GM18519 (cell line): ENCODE results near the gene HLA-DQA2.
"Not testable (repeated sequence)": the region's sequence is repeated elsewhere in the genome, so short reads cannot be mapped to it uniquely, and the experiment has no call there.

ENCODE experiments used
- ATAC-seq: cut with Tn5 transposase; IDR thresholded peaks from one replicate; pipeline ENCODE4 v1.9.1; 2021; ENCODE audit warnings: mild to moderate bottlenecking, moderate library complexity; ENCODE audit not compliant: unreplicated experiment, low FRiP score

Gene HLA-DQA2

DNA sequence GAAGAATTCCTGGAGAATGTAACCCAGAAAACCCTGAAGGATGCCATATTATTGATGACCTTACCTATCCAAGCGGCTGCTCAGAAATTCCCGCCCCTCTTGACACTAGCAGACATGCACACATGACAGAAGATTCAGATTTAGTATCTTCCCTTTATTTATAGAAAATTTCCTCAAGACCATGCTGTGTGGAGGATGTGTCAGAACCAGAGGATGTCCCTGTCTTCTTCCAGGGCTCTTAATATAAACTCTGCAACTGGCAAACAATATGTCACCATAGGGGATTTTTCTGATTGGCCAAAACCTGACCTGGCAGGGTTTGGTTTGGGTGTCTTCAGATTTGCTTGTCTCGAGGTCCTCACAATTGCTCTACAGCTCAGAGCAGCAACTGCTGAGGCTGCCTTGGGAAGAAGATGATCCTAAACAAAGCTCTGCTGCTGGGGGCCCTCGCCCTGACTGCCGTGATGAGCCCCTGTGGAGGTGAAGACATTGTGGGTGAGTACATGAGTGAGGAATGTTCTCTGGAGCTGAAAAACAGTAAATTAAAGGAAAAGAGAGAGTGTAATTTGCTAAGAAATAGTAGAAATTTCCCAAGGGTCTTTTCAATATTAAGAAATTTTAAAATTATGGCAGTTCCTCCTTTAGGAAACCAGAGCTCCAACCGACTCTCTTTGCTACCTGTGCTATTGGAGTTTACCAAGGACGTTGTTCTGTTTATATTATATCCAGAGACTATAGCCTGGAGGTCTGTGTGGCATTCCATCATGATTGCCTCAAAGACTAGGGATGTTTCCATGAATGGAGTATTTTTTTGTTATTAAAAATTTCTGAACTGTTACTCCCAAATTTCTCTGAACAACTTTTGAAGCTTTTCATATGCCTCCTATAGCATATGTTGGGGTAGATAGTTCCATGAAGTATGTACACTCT is at the start of gene HLA-DQA2:
Gene HLA-DQA2 (plus strand): TSS at position 361 of the 930 bp plus-strand sequence. CDS start 53 bp downstream, at position 414.
- ATAC-seq: no peak

DNA sequence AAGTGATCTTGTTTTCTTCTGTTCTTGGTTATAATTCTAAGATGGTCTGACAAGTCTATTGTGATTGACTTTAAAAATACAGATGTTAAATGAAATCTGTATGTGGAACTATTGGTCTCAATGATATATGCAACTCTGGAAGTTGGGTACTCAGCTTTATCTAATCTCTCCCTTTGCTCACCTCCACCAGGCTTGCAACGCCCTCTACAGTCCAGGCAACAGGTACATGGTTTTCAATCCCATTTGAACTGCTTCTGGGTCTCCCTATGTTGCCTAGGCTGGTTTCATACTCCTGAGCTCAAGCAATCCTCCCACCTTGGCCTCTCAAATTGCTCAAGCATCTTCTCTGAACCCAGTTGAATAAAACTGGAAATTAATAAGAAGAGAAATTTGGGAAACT is 49.2 kb upstream of the HLA-DQA2 start:
- ATAC-seq: no peak

DNA sequence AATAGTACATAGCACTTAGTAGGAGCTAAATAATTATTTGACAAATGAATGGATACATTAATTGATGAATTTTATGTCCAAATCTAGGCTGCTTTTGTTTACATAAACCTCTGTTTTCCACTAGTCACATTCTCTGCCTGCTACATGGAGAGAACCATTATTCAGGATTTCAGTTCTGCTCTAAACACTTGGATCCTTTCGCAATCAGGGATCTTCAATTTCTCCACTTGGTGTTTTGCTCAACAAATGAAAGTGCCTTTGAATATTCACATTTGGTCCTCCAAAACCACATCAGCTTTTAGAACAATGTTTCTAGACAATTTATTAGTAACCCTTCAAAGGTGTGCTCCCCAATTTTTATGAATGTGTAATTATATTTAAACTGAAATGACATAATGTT is 44.2 kb upstream of the HLA-DQA2 start:
- ATAC-seq: no peak

- ATAC-seq: no peak
Observed at GRCh38 chr6:32700391-32701040, 40.7 kb upstream of the HLA-DQA2 start.

GRCh38 chr6:32703347-32703746 is 37.8 kb upstream of the HLA-DQA2 start:
- no peak for ATAC-seq

- not testable (repeated sequence) for ATAC-seq
Observed at GRCh38 chr6:32705164-32705563, 36.0 kb upstream of the HLA-DQA2 start.

- ATAC-seq: no peak
Observed at GRCh38 chr6:32709625-32710024, 31.6 kb upstream of the HLA-DQA2 start.

DNA sequence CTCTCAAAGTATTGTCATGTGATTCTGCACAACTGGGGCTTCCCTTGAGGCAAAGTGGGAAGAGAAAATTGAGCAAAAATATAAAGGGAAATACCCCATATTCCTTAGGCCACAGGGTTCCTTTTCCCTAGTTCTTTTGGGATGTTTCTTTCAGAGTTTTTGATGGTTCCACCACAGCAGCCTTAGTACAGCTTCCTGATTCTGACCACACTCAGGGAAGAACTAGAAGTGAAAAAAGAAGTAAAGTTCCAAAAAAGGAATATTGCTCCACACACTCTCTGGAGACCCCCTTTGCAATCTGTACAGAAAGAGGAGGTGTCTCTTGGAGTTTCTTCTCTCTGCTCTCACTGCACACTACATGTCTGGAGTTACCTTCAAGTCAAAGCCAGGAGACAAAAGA is 27.9 kb upstream of the HLA-DQA2 start:
- no peak for ATAC-seq

- ATAC-seq: no peak
Observed at GRCh38 chr6:32716396-32716795, 24.8 kb upstream of the HLA-DQA2 start.

DNA sequence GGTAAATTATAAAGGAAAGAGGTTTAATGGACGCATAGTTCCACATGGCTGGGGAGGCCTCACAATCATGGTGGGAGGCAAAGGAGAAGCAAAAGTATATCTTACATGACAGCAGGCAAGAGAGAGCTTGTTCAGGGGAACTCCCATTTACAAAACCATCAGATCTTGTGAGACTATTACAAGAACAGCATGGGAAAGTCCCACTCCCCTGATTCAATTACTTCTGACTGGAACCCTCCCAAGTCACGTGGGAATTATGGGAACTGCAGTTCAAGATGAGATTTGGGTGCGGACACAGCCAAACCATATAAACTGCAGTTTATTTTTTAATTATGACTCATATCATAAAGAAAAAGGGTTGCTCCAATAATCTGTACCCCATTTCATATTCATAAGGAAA is 22.3 kb upstream of the HLA-DQA2 start:
- no peak for ATAC-seq

GRCh38 chr6:32738126-32738525 is 3.1 kb upstream of the HLA-DQA2 start:
- no peak for ATAC-seq

DNA sequence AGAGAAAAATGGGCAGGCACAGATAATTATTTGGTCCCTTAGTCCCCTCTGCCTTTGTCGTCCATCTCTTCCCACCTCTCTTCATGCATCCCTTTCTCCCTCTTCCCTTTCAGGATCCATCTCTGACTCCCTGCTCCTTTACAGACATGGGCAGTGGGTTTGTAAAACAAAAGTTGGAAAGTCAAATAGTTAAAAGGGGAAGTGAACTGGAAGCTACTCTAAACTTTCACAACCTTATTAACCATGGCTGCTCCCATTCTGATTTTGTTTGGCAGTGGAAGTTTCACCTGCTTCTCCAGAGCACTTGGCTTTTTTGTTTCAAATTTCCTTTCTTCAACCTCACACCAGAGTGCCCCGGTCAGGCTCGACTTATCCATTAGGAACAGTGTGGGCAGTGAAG is 1.2 kb downstream of the HLA-DQA2 start:
- ATAC-seq: no peak

DNA sequence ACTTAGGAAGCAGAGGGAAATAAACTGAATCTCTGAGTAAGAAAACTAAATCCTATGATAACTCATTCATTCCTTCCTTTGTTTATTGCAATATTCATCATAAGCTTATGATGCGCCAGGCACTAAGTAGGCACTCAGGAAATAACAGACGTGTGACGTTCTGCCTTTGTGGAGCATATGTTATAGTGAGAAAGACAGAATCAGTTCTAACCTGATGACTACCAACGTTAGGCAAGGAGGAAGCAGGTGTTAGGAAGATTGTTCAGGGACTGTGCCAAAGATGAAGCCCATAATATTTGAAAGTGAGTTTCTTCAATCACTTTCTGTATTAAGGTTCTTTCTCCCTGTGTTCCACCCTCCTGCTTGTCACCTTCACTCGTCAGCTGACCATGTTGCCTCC is 3.6 kb downstream of the HLA-DQA2 start:
- ATAC-seq: no peak

DNA sequence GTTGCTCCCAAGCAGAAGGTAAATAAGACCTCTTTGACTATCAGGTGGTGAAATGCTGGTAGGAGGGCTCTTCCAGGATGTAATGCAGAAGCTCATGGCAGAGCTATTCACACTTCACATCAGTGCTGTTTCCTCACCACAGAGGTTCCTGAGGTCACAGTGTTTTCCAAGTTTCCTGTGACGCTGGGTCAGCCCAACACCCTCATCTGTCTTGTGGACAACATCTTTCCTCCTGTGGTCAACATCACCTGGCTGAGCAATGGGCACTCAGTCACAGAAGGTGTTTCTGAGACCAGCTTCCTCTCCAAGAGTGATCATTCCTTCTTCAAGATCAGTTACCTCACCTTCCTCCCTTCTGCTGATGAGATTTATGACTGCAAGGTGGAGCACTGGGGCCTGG is 4.5 kb downstream of the HLA-DQA2 start:
- not testable (repeated sequence) for ATAC-seq

DNA sequence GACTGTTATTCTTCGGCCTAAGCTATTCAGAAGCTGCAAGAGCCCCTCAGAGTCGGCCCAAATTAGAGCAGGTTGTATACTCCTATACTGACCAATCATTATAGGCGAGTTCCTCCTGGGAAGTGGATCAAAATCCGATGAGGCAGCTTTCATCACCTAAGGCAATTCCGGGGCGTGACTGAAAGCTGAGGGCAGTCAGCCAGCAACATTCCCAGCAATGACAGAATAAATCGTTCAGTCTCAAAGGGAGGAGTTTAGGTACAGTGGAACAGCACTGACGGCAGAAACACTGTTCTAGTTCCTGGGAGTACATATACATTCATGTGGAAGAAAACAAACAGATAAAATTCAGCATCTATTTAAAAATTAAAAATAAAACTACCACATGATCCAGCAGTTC is 11.4 kb downstream of the HLA-DQA2 start:
- no peak for ATAC-seq

DNA sequence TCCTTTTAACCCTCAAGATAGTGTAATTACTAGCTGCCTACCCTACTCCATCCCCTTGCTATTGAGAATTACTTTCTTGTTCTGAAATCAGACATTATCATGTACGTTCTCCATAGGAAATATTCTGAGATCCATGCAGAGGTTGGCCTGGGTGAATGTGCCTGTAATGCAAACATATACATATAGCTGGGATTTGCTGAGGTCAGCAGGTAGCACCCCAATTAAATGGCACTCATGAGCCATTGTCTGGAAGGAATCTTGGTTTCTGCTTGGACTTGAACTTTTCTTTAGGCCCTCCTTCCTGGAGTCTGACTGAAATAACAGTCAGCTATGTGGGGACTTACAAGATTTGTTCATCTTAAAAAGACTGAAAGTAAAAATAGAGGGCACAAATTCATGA is 18.5 kb downstream of the HLA-DQA2 start:
- no peak for ATAC-seq

GRCh38 chr6:32761072-32761471 is 19.9 kb downstream of the HLA-DQA2 start:
- ATAC-seq: no peak

- no peak for ATAC-seq
Observed at GRCh38 chr6:32761548-32761947, 20.4 kb downstream of the HLA-DQA2 start.

DNA sequence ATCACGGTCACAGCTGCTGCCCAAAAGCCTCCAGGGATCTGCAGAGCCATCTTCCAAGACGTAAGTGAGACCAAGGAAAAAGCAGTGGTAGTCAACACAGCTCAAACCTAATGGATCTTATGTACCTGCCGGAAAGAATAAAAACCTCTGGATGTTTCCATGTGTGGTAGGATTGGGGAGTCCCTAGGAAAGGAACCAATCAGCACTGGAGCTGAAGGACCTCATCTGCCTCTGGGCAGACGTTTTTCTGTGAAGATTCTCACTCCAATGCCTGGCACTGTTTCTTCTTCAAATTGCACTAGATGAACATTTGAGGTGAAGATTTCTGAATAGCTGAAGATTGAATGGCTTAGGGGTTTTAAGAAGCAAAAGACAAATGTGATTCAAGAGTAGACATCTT is 22.2 kb downstream of the HLA-DQA2 start, which contains the start of gene HLA-DQB2:
Gene HLA-DQB2 (minus strand): TSS at position 112 of the 400 bp plus-strand sequence. CDS start 62 bp downstream, at position 50.
- no peak for ATAC-seq

GRCh38 chr6:32764048-32764447 is 22.9 kb downstream of the HLA-DQA2 start:
- ATAC-seq: no peak

DNA sequence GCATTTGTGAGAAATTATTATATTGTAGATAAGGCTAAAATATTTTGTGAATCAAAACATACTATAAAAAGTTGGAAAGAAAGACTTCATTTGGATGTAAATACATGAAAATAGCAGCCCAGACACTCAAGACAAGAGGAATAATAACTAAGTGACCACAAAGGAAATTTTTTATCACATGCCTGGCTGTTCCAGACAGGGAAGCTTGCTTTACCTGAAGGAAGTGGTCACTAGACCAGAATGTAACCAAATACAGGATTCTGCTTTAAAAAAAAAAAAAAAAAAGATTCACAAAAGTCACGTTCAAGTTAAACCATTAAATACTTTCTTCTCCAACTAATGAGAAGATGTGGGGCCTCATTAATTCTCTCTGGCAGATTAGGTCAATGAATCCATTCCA is 31.5 kb downstream of the HLA-DQA2 start:
- ATAC-seq: no peak

DNA sequence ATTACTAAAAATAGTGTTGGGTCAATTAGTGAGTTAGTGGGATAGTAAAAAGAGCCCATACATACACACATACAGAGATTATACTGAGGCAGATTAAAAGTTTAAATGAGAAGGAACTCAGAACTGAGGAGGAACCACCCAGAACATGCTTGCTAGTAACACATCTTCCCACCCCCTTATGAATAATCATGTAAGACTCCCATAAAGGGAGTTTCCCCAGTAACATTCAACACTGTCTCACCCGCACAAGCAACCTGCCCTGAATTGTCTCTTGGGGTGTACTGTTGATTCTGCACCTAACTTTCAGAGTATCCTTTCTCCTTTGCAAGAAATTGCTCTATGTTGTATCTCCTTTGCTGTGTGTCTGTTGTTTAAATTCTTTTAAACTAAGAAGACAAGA is 33.2 kb downstream of the HLA-DQA2 start:
- no peak for ATAC-seq
